CD14-positive monocyte (primary cell): ENCODE results near the gene CNTN4. TPM values are rescaled to one million over a fixed set of nuclear protein-coding genes. Genes with fewer than 3 reads are reported as not detected.

Experiments used
- DNase-seq, 3 donors: peaks; one replicate each; pipeline ENCODE4 v3.0.0-alpha.2; 2011 to 2022
- H2AFZ ChIP-seq: 2 replicates; pipeline ENCODE4 v1.6.0; 2012; ENCODE audit warnings: mild to moderate bottlenecking, low read depth, low read length, inconsistent platforms; ENCODE audit not compliant: insufficient read depth, poor library complexity, severe bottlenecking
- H3K27ac ChIP-seq, 2 donors: 1 replicate in 1 of 2; 2 replicates in 1 of 2; pipeline ENCODE4 v1.5.1; 2012 to 2013; ENCODE audit warnings: low read length in 2 of 2, control low read depth in 1 of 2, inconsistent platforms in 1 of 2, low read depth in 1 of 2, mild to moderate bottlenecking in 1 of 2
- H3K27me3 ChIP-seq, 2 donors: one replicate each; pipeline versions ENCODE4 v1.6.0 to v1.6.1; 2011 to 2013; ENCODE audit warnings: low read length in 2 of 2; ENCODE audit not compliant: control insufficient read depth in 2 of 2, insufficient read depth in 2 of 2
- H3K36me3 ChIP-seq, 2 donors: replicated peaks in 1 of 2; 1 replicate in 1 of 2; 2 replicates in 1 of 2; pipeline versions ENCODE4 v1.5.1 to v1.6.1; 2012 to 2013; ENCODE audit warnings: low read length in 2 of 2, control low read depth in 1 of 2, inconsistent platforms in 1 of 2, mild to moderate bottlenecking in 1 of 2; ENCODE audit not compliant: insufficient read depth in 2 of 2, control insufficient read depth in 1 of 2
- H3K4me1 ChIP-seq, 2 donors: 1 replicate in 1 of 2; 2 replicates in 1 of 2; pipeline versions ENCODE4 v1.5.1 to v1.6.1; 2012 to 2013; ENCODE audit warnings: low read length in 2 of 2, control low read depth in 1 of 2, inconsistent platforms in 1 of 2, mild to moderate bottlenecking in 1 of 2, moderate library complexity in 1 of 2; ENCODE audit not compliant: insufficient read depth in 2 of 2, control insufficient read depth in 1 of 2
- H3K4me2 ChIP-seq: replicated peaks from 2 replicates; pipeline ENCODE3; 2012; ENCODE audit warnings: low read length, moderate library complexity, mild to moderate bottlenecking; ENCODE audit not compliant: poor library complexity, severe bottlenecking; ENCODE audit errors: extremely low read depth
- H3K4me3 ChIP-seq, 3 experiments: fragments of 200-600 bp in 1 of 3; sonication (generic) in 1 of 3; replicated peaks in 1 of 3; 1 replicate in 2 of 3; 2 replicates in 1 of 3; pipeline ENCODE4 v1.5.1; 2011 to 2013; ENCODE audit warnings: low read length in 3 of 3, mild to moderate bottlenecking in 3 of 3, control low read depth in 2 of 3, low read depth in 2 of 3, inconsistent platforms in 1 of 3, moderate library complexity in 1 of 3
- H3K79me2 ChIP-seq: 2 replicates; pipeline ENCODE4 v1.6.0; 2012; ENCODE audit warnings: mild to moderate bottlenecking, control low read depth, inconsistent platforms, low read length, moderate library complexity; ENCODE audit not compliant: insufficient read depth
- H3K9ac ChIP-seq: 2 replicates; pipeline ENCODE4 v1.6.0; 2017; ENCODE audit warnings: low read length, mild to moderate bottlenecking; ENCODE audit not compliant: insufficient read depth, poor library complexity, severe bottlenecking
- H3K9me3 ChIP-seq, 2 donors: replicated peaks in 1 of 2; 1 replicate in 1 of 2; 2 replicates in 1 of 2; pipeline versions ENCODE4 v1.5.1 to v1.6.1; 2012 to 2013; ENCODE audit warnings: low read length in 2 of 2, control low read depth in 1 of 2; ENCODE audit not compliant: control insufficient read depth in 1 of 2, insufficient read depth in 1 of 2
- H4K20me1 ChIP-seq: 2 replicates; pipeline ENCODE4 v1.6.0; 2012; ENCODE audit warnings: mild to moderate bottlenecking, low read length, control low read depth, moderate library complexity; ENCODE audit not compliant: insufficient read depth
- H3K27ac Mint-ChIP-seq, 7 donors: one replicate each; pipeline ENCODE4 v1.8.0; 2020; ENCODE audit warnings: mild to moderate bottlenecking in 7 of 7, mixed read lengths in 7 of 7, moderate library complexity in 6 of 7, inconsistent platforms in 2 of 7
- H3K27me3 Mint-ChIP-seq, 3 donors: one replicate each; pipeline ENCODE4 v1.8.0; 2021 to 2022; ENCODE audit warnings: low read depth in 3 of 3, mild to moderate bottlenecking in 3 of 3, mixed read lengths in 3 of 3, moderate library complexity in 3 of 3, inconsistent platforms in 1 of 3
- H3K36me3 Mint-ChIP-seq, 2 donors: one replicate each; pipeline ENCODE4 v1.8.0; 2020; ENCODE audit warnings: mixed read lengths in 2 of 2, inconsistent platforms in 1 of 2, mild to moderate bottlenecking in 1 of 2
- H3K4me1 Mint-ChIP-seq: one replicate; pipeline ENCODE4 v1.8.0; 2020; ENCODE audit warnings: mild to moderate bottlenecking, mixed read lengths
- H3K4me3 Mint-ChIP-seq, 2 donors: one replicate each; pipeline ENCODE4 v1.8.0; 2020; ENCODE audit warnings: mild to moderate bottlenecking in 2 of 2, mixed read lengths in 2 of 2, moderate library complexity in 1 of 2
- H3K9me3 Mint-ChIP-seq, 7 donors: one replicate each; pipeline ENCODE4 v1.8.0; 2020 to 2022; ENCODE audit warnings: mixed read lengths in 7 of 7, mild to moderate bottlenecking in 6 of 7, moderate library complexity in 6 of 7, inconsistent platforms in 2 of 7
- whole genome bisulfite sequencing: methylation state at CpG from one replicate; pipeline ENCODE4 v1.1.5; 2013; ENCODE audit warnings: missing lambda C conversion rate; ENCODE audit not compliant: insufficient coverage; 5-methylcytosine and 5-hydroxymethylcytosine counted together
- intact Hi-C, 2 donors: fragments of 100-400 bp; cut with micrococcal nuclease; formaldehyde crosslinking; loops; one replicate each; pipeline versions ENCODE4 v1.15.0 to v1.15.1; 2023
- polyA plus RNA-seq, 3 donors: library from polyadenylated mRNA; depleted of rRNA in 1 of 3; unstranded in 2 of 3; stranded (reverse) in 1 of 3; fragments of 300-500 nt in 2 of 3; fragments of >200 nt in 1 of 3; fragmentation: Illumina TruSeq in 2 of 3; gene quantifications; 1 replicate in 2 of 3; 2 replicates in 1 of 3; pipeline ENCODE4 v1.2.3, GENCODE V29; 2012 to 2021
- TF ChIP-seq, protein P1 (sequence below): fragments of 200-600 bp; IDR thresholded peaks from one replicate; pipeline ENCODE4 v1.8.0; 2022; ENCODE audit warnings: antibody characterized with exemption, mild to moderate bottlenecking

The CNTN4 gene
- polyA plus RNA-seq, 3 donors, result not detected

DNA sequence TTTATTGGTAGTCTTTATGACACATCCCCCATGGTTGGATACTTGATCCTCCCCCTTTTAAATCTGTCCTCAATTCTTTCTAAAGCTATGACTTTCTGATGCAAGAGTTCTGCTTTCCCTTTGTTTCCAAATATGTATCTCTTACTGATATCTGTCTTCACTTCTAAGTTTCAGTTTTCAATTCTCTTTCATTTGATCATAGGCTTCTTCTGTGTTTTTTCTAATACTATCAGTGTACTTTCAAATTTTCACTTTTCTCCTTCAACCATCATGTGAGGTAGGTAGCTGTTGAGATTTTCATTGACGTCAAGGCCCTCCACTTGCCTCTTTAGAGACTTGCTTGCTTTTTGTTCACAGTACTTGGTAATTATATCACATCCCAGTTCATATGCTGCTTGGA is 436.5 kb downstream of the CNTN4 start:
- H3K79me2 ChIP-seq, result no peaks in the 10 kb centered on the region
- H3K9me3 Mint-ChIP-seq, result peaks cover 2 to 14% (median 5%) of the 10 kb centered on the region in 7 donors
- intact Hi-C loops, result no loop called here
- no CpG with 5 or more reads among the region's 1 CpG for WGBS
- no peak overlapping the region for H2AFZ ChIP-seq
- no peak overlapping the region for H3K4me3 Mint-ChIP-seq
- no peak overlapping the region for H3K9ac ChIP-seq
- no peaks in the 10 kb centered on the region for H3K36me3 ChIP-seq
- peaks cover 5 to 34% of the 10 kb centered on the region in 2 donors for H3K9me3 ChIP-seq
- no peaks in the 10 kb centered on the region for H3K27me3 Mint-ChIP-seq
- no peaks in the 10 kb centered on the region for H3K27me3 ChIP-seq
- H3K4me1 Mint-ChIP-seq, result no peaks in the 10 kb centered on the region
- H3K27ac ChIP-seq, result no peak overlapping the region
- no peak overlapping the region for H3K4me2 ChIP-seq
- DNase-seq, result no peak
- no peaks in the 10 kb centered on the region for H3K36me3 Mint-ChIP-seq
- no peaks in the 10 kb centered on the region for H4K20me1 ChIP-seq
- H3K4me3 ChIP-seq, result no peak overlapping the region
- H3K27ac Mint-ChIP-seq, result no peak overlapping the region
- no peaks in the 10 kb centered on the region for H3K4me1 ChIP-seq
- TF ChIP-seq, protein P1, sequence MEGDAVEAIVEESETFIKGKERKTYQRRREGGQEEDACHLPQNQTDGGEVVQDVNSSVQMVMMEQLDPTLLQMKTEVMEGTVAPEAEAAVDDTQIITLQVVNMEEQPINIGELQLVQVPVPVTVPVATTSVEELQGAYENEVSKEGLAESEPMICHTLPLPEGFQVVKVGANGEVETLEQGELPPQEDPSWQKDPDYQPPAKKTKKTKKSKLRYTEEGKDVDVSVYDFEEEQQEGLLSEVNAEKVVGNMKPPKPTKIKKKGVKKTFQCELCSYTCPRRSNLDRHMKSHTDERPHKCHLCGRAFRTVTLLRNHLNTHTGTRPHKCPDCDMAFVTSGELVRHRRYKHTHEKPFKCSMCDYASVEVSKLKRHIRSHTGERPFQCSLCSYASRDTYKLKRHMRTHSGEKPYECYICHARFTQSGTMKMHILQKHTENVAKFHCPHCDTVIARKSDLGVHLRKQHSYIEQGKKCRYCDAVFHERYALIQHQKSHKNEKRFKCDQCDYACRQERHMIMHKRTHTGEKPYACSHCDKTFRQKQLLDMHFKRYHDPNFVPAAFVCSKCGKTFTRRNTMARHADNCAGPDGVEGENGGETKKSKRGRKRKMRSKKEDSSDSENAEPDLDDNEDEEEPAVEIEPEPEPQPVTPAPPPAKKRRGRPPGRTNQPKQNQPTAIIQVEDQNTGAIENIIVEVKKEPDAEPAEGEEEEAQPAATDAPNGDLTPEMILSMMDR, result no peak

- Histone ChIP-seq H3K9ac (no peak overlapping the region), H3K4me3 (no peak overlapping the region), H3K36me3 (no peaks in the 10 kb centered on the region), H3K27ac (no peak overlapping the region), H3K9me3 (peaks cover 6 to 32% of the 10 kb centered on the region in 2 donors), H4K20me1 (no peaks in the 10 kb centered on the region), H3K27me3 (no peaks in the 10 kb centered on the region), H2AFZ (no peak overlapping the region), H3K4me1 (no peaks in the 10 kb centered on the region), H3K4me2 (no peak overlapping the region), H3K79me2 (no peaks in the 10 kb centered on the region)
- TF ChIP-seq, protein P1, result no peak
- no peak overlapping the region for H3K27ac Mint-ChIP-seq
- no peak overlapping the region for H3K4me3 Mint-ChIP-seq
- no CpG with 5 or more reads among the region's 2 CpGs for WGBS
- no peak for DNase-seq
- H3K36me3 Mint-ChIP-seq, result no peaks in the 10 kb centered on the region
- peaks cover 0 to 11% (median 5%) of the 10 kb centered on the region in 7 donors for H3K9me3 Mint-ChIP-seq
- intact Hi-C loops, result no loop called here
- no peaks in the 10 kb centered on the region for H3K27me3 Mint-ChIP-seq
- H3K4me1 Mint-ChIP-seq, result no peaks in the 10 kb centered on the region
Measured at GRCh38 chr3:2536575-2536974, 437.9 kb downstream of the CNTN4 start.
